Activated CD8-positive, alpha-beta memory T cell treated with anti-CD3 and anti-CD28 coated beads for 1 hour (primary cell): ENCODE results near the gene ABCC6.
"Not testable (repeated sequence)": the region's sequence is repeated elsewhere in the genome, so short reads cannot be mapped to it uniquely, and the experiment has no call there.

Source experiments
- DNase-seq, 2 donors: peaks; one replicate each; pipeline ENCODE4 v3.0.0-alpha.2; 2020; ENCODE audit warnings: low read depth in 1 of 2; ENCODE audit errors: extremely low read depth in 1 of 2

The ABCC6 gene

DNA sequence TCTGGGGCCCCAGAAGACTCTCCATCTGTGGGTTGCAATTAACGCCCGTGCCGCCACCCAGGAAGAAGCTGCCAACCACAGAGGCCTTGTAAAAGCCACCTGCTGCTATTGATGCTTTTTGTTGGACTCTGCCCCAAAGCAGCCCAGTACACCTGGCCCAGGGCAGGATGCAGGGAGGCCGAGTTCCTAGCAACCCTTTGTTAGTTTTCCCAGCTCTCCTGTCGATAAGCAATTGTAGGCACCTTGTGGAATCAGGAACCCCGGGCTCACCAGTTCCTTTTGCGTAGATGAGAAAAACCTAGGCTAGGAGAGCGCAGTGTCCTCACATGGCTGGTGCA is 103.3 kb downstream of the ABCC6 start:
- no peak for DNase-seq

DNA sequence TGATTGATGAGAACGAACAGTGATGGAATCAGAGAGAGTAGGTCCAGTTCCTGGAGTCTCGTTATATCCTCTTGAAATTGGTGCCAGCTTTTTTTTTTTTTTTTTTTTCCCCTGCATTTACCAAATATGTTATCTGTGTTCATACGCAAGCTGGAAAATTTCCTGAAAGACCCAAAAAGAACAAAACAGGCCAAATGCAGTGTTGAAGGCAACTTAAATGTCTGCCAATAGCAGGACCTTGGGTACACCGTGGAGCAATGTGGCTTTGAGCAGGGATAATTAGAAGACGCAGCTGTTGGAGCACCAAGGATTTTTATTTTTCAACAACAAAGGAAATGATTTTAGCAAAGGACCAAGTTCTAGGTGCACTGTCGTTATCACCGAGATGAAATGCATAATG is 105.0 kb downstream of the ABCC6 start:
- DNase-seq: no peak

DNA sequence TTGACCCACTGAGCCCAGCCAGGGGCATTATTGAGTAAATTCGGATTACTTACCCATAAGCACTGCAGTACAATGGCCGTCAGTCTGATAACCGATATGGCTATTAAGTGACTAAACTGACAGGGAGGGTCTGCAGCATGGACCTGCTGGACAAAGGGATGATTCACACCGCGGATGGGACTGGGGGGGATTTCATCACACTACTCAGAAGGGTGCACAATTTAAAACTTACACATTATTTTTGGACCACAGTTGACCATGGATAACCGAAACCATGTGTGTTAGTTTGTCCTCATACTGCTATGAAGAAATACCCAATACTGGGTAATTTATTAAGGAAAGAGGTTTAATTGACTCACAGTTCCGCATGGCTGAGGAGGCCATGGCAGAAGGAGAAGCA is 106.5 kb downstream of the ABCC6 start:
- DNase-seq: no peak

DNA sequence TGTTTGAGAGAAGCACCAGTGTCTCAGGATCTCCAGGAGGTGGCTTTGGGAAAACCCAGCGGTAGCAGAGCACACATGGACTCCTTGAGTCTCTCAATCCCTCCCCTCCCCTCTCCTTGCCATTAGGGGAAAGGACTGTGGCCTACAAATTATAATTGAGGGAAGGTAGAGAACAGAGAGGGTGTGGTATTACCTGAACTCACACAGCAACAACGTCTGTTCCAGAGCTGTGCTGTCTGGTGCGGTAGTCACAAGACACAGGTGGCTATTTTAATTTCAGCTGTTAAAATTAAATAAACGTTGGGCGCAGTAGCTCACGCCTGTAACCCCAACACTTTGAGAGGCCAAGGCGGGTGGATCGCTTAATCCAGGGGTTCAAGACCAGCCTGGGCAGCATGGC is 110.2 kb downstream of the ABCC6 start:
- no peak for DNase-seq

DNA sequence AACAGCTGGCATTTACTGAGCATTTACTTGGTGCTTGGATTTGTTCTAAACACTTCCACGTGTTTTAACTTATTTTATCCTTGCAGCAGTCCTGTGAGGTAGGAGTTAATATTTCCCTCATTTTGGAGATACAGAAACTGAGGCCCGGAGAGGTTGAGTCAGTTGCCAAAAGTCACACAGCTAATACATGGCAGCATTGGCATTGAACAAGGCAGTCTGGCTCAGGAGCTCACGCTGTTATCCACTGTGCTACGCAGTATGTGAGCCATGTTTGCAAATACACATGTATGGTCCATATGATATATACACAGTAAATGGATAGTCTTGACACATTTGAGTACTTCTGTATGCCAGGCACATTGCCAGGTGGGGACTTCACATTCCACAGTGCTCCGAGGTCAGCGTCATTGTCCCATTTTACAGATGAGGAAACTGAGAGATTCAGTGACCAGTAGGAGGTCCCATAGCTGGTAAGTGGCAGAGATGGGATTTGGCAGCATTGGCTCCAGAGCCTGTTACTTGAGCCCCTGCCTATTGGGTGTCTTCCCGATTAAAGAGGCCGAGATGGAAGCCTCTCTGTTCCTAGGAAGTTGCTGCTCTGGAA is 110.7 kb downstream of the ABCC6 start:
- DNase-seq: no peak

DNA sequence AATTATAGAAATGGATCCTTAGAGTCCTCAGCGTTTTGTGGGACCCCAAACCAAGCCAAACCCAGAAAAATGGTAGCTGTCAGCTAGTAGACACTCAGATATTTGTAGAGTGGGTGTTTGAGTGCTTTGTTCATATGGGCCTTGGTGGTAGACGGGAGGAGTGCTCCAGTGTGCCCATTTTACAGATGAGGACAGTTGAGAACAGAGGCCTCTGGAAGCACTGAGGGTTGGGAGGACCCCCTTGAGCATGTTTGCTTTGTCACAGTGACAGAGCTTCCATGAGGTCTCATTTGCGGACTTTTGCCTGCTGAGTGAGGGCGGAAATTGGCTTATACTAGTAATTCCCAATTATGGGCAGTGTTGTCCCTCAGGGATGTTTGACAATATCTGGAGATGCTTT is 111.7 kb downstream of the ABCC6 start:
- DNase-seq: no peak

DNA sequence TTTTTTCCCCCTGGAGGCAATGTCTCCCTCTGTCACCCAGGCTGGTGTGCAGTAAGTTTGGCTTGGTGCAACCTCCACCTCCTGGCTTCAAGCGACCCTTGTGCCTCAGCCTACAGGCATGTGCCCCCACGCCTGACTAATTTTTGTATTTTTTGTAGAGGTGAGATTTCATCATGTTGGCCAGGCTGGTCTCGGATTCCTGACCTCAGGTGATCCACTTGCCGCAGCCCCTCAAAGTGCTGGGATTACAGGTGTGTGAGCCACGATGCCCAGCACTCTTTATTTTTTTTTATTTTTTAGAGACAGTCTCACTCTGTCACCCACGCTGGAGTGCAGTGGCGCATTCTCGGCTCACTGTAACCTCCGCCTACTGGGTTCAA is 113.2 kb downstream of the ABCC6 start:
- no peak for DNase-seq

DNA sequence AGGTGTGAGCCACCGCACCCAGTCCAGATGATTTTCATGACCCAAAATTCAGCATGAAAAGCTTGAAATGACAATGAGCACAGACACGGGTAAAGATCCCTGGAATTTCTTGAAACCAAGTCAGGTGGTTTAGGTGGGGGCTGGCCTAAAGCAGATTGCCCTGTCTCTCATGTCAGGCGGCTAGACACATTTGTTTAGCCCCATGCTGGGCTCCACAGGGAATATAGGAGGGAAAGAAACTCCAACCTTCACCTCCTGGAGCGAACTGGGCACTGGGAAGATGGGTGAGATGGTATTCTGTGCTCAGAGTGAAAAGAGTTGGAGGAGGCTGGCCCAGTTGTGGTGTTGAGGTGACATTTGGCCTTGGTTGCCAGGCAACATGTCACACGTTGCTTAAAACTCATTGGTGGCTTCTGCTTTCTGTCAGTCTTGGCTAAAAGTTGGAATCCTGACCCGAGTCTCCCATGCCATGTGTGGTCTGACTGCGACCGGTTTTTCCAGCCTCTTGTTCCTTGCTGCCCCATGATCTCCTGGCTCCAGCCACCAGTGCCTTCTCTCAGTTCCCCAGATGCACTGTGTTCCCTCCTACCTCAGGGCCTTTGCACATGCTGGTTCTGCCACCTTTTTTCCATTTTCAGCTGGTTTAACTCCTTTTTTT is 113.7 kb downstream of the ABCC6 start:
- DNase-seq: no peak

DNA sequence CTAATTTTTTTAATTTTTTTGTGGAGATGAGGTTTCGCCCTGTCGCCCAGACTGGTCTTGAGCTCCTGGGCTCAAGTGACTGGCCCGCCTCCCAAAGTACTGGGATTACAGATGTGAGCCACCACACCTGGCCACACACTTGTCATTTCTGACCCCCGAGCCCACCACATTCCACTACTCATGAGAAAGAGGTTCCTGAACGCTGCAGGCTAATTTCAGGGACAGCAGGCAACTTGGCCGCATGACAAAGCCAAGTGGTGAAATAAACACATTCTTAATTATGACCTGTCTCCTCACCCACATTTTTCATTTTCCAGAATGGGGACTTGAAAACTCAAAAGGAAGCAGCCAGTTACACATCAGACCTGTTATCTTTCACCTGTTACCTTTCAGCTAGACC is 114.5 kb downstream of the ABCC6 start:
- no peak for DNase-seq

DNA sequence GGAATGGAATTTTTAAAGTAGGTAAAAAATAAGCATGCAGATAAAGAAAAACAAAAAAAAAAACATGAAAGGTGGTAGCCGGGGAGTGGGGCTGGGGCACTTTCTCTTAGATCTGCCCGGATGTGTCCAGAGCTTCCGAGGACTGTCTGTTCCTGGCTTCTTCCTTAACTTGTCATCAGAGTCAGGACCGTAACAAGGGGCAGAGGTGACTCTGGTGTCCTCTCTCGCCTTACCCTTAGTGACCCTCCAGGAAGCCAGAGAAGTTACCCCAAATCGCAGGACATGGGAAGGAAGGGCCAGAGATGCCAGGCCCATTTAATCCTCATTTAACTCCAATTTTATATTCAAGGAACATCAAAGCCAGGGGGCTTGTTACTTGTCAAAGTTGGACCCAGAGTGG is 115.5 kb downstream of the ABCC6 start:
- no peak for DNase-seq

DNA sequence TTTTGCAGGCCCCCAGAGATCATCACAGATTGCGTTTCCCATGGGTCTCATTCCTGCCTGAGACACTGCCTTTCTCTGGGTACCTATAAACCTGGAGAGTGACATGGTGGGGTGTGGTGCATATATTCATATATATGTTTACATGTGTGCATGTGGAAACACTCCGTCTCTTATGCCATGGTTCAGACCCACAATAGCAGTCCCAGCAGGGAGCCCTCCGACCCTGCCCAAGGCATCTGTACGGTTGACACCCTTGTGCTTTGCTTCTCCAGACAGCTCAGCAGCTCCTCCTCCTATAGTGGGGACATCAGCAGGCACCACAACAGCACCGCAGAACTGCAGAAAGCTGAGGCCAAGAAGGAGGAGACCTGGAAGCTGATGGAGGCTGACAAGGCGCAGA is 116.8 kb downstream of the ABCC6 start:
- DNase-seq: no peak

DNA sequence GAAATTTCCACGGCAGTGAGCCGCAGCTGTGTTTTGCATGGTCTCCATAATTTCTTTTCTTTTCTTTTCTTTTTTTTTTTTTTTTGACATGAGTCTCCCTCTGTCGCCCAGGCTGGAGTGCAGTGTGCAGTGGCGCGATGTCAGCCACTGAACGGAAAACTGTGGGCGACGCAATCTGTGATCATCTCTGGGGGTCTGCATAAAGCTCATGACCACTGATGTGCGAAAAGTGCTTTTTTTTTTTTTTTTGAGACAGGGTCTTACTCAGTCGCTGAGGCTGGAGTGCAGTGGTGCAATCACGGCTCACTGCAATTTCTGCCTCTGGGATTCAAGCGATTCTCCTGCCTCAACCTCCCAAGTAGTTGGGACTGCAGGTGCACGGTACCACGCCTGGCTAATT is 117.6 kb downstream of the ABCC6 start:
- no peak for DNase-seq

DNA sequence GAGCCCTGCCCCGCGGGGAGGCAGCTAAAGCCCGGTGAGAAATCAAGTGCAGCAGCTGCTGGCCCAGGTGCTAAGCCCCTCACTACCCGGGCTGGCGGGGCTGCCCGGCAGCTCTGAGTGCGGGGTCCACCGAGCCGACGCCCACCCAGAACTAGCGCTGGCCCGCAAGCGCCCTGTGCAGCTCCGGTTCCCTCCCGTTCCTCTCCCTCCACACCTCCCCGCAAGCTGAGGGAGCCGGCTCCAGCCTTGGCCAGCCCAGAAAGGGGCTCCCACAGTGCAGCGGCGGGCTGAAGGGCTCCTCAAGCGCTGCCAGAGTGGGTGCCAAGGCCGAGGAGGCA is 118.5 kb downstream of the ABCC6 start:
- not testable (repeated sequence) for DNase-seq

DNA sequence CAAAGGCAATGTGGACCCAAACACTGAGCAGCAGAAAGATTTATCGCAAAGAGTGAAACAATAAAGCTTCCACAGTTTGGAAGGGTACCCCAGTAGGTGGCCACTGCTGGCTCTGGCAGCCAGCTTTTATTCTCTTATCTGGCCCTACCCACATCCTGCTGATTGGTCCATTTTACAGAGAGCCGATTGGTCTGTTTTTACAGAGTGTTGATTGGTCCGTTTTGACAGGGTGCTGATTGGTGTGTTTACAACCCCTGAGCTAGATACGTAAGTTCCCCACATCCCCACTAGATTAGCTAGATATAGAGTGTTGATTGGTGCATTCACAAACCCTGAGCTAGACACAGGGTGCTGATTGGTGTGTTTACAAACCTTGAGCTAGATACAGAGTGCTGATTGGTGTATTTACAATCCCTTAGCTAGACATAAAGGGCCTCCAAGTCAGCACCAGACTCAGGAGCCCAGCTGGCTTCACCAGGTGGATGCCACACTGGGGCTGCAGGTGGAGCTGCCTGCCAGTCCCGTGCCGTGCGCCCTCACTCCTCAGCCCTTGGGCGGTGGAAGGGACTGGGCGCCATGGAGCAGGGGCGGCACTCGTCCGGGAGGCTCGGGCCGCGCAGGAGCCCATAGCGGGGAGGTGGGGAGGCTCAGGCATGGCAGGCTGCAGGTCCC is 119.0 kb downstream of the ABCC6 start:
- not testable (repeated sequence) for DNase-seq

DNA sequence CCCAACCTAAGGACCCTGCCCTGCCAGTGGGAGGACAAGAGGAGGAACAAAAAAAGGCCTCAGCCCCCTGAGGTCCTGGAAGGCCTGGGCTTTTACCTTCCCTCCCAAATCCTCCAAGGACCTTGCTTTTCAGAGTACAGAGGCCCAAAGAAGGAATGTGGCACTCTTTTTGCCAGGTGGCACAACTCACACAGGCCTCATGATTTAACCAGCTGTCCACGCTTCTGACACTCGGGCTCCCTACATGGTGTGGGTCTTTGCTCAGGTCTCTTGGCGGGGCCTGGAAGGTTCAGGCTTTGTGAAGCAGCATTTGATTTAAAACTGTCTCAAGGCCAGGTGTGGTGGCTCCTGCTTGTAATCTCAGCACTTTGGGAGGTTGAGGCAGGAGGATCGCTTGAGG is 120.6 kb downstream of the ABCC6 start:
- DNase-seq: no peak

DNA sequence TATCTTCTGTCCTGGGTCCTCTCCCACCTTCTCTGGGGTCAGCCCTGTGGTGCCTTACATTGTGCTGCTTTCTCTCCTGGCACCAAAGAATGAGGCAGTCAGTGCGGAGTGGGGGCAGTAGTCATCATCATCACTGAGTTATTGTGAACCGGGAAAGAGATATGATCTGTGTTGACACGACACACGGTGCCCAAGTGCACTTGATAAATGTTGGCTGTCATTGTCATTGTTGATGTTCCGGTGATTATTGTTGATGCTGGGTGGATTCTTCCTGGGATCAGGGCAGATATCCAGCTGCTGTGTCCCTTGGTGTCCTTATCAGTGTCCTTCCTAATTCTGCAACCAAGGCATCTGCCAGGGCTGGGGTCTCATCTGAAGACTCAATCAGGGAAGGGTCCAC is 121.7 kb downstream of the ABCC6 start:
- no peak for DNase-seq

DNA sequence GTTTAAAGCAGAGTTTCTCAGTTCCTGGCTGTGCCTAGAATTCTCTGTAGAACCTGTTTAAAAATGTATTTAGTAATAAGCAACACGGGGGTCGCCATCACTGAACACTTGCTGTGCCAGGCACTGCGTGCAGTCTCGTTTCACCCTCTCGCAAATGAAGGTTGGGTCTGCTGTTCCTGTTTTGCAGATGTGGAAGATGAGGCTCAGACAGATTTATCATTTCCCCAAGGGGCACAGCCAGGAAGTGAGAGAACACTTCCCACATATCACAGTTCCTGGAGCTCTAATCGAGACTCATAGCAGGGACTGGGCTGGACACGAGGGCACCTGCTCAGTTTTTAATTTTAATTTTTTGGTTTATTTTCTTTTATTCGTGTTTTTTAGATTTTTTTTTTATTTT is 122.7 kb downstream of the ABCC6 start:
- DNase-seq: no peak

DNA sequence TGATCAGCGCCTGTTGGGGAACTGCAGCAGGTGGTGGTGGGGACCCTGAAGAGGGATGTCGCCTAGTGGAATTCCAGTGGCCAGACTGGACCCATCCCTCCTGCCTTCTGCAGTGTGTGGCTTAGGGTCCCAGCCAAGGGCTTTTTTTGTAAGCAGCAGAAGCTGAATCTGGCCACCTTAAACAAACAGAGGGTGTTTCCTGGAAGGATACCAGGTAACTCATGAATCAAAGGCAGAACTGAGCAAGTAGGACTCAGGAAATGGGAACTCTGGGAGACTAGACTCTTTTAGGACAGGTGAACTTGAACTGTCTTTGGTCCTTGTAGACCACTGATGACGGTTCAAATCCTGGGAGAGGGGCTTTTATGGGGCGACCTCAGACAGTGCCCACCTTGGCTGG is 124.0 kb downstream of the ABCC6 start:
- DNase-seq: no peak
